Uterus (tissue), 4 donors: ENCODE data around the gene MGAT4A. TPM values are rescaled to one million over a fixed set of nuclear protein-coding genes. Genes with fewer than 3 reads are reported as not detected.

Source experiments
- DNase-seq, 2 donors: peaks; one replicate each; pipeline ENCODE4 v3.0.0-alpha.2; 2019 to 2020
- H3K27ac ChIP-seq, 2 donors: fragments of 200-600 bp; sonication (generic); 1 replicate in 1 of 2; 2 replicates in 1 of 2; pipeline ENCODE4 v1.5.1; 2016 to 2018
- H3K27me3 ChIP-seq, 2 donors: fragments of 200-600 bp; sonication (generic); one replicate each; pipeline ENCODE4 v1.5.1; 2018 to 2019; ENCODE audit warnings: control low read depth in 1 of 2
- H3K36me3 ChIP-seq, 2 donors: fragments of 200-600 bp; sonication (generic); one replicate each; pipeline ENCODE4 v1.5.1; 2019; ENCODE audit warnings: control low read depth in 1 of 2
- H3K4me1 ChIP-seq, 2 donors: fragments of 200-600 bp; sonication (generic); one replicate each; pipeline ENCODE4 v1.5.1; 2018 to 2019; ENCODE audit warnings: control low read depth in 1 of 2
- H3K4me3 ChIP-seq, 2 donors: fragments of 200-600 bp; sonication (generic); 1 replicate in 1 of 2; 2 replicates in 1 of 2; pipeline ENCODE4 v1.5.1; 2018 to 2019; ENCODE audit warnings: mild to moderate bottlenecking in 1 of 2
- H3K9me3 ChIP-seq, 2 donors: fragments of 200-600 bp; sonication (generic); one replicate each; pipeline ENCODE4 v1.5.1; 2019; ENCODE audit warnings: control low read depth in 1 of 2
- POLR2A ChIP-seq, 2 donors: fragments of 450-650 bp; IDR thresholded peaks; one replicate each; pipeline ENCODE4 v1.6.1; 2016; ENCODE audit warnings: antibody characterized with exemption in 2 of 2, mild to moderate bottlenecking in 1 of 2, moderate library complexity in 1 of 2
- intact Hi-C: fragments of 100-400 bp; cut with DNase I; formaldehyde crosslinking; loops from one replicate; pipeline ENCODE4 v1.15.1; 2023; ENCODE audit warnings: low total_unique reads
- total RNA-seq, 4 donors: library from RNA; depleted of rRNA in 3 of 4; stranded (reverse); fragments of >200 nt in 3 of 4; gene quantifications; one replicate each; pipeline versions ENCODE4 v1.1.0 to v1.2.4, GENCODE V29; 2014 to 2023
- TF ChIP-seq, protein P1 (sequence below), 4 experiments: fragments of 200-600 bp in 2 of 4; fragments of 450-650 bp in 2 of 4; sonication (generic) in 2 of 4; IDR thresholded peaks; one replicate each; pipeline ENCODE4 v1.5.1; 2016 to 2019; ENCODE audit warnings: antibody characterized with exemption in 4 of 4, mild to moderate bottlenecking in 2 of 4, moderate library complexity in 1 of 4
- donor health status: DM: yes; HTN: yes; CAD: no.

MGAT4A gene
- total RNA-seq, 4 donors from 2014 or later, result 25.9 to 107 (median 52.9) TPM

- intact Hi-C loops, result no loop called here
- DNase-seq, result peak; percentile 81 to 88
- H3K4me1 ChIP-seq, result peaks cover 5 to 24% of the 10 kb centered on the region in 2 donors
- H3K36me3 ChIP-seq, result no peaks in the 10 kb centered on the region
- peak within 1 kb of the TSS; percentile 92 to 93 for H3K27ac ChIP-seq
- H3K9me3 ChIP-seq, result no peaks in the 10 kb centered on the region
- TF ChIP-seq, protein P1, sequence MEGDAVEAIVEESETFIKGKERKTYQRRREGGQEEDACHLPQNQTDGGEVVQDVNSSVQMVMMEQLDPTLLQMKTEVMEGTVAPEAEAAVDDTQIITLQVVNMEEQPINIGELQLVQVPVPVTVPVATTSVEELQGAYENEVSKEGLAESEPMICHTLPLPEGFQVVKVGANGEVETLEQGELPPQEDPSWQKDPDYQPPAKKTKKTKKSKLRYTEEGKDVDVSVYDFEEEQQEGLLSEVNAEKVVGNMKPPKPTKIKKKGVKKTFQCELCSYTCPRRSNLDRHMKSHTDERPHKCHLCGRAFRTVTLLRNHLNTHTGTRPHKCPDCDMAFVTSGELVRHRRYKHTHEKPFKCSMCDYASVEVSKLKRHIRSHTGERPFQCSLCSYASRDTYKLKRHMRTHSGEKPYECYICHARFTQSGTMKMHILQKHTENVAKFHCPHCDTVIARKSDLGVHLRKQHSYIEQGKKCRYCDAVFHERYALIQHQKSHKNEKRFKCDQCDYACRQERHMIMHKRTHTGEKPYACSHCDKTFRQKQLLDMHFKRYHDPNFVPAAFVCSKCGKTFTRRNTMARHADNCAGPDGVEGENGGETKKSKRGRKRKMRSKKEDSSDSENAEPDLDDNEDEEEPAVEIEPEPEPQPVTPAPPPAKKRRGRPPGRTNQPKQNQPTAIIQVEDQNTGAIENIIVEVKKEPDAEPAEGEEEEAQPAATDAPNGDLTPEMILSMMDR (IDR thresholded peaks at IDR 0.05), result peak in 3 of 4 experiments; percentile 13 to 23 (median 14)
- peak in 1 of 2 donors; percentile 83 for TF ChIP-seq POLR2A (IDR thresholded peaks at IDR 0.05)
- no peaks in the 10 kb centered on the region for H3K27me3 ChIP-seq
- peak within 1 kb of the TSS; percentile 78 to 98 for H3K4me3 ChIP-seq
Observed at GRCh38 chr2:98608116-98608961, 122.6 kb downstream of the MGAT4A start, which contains the start of the genes COA5 and UNC50. Gene COA5, minus strand, starts transcription at chr2:98608512. Its CDS starts 107 bp downstream, at chr2:98608405. Gene UNC50, plus strand, starts transcription at chr2:98608589. Its CDS starts 1,171 bp downstream, at chr2:98609760.

DNA sequence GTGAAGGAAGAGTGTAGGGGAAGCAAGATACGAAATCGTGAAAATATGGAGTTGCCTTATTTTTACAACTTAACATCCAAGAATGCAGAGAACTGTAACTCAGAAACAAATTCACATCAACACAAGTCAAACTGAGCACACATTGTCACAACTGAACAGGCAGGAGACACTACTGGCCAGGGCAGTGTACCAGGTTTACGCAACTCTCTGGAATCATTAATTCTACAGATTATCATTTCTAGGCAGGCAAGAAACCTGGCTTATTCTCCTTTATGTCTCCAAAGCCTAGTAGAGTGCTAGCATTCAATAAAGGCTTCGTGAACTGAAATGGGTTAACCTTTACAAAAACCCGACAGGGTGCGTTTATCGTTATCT lies 123.2 kb downstream of the MGAT4A start:
- DNase-seq, result no peak
- no peak for TF ChIP-seq POLR2A (IDR thresholded peaks at IDR 0.05)
- TF ChIP-seq, protein P1 (IDR thresholded peaks at IDR 0.05), result no peak
- H3K36me3 ChIP-seq, result no peaks in the 10 kb centered on the region
- no peaks in the 10 kb centered on the region for H3K9me3 ChIP-seq
- peaks cover 5 to 24% of the 10 kb centered on the region in 2 donors for H3K4me1 ChIP-seq
- H3K27ac ChIP-seq, result peak overlapping the region; percentile 92 to 93
- H3K4me3 ChIP-seq, result peak overlapping the region; percentile 78 to 98
- intact Hi-C loops, result no loop called here
- no peaks in the 10 kb centered on the region for H3K27me3 ChIP-seq

GRCh38 chr2:98607104-98607503 lies 123.8 kb downstream of the MGAT4A start:
- Histone ChIP-seq H3K27ac (no peak overlapping the region), H3K27me3 (no peaks in the 10 kb centered on the region), H3K4me1 (peaks cover 5 to 24% of the 10 kb centered on the region in 2 donors), H3K36me3 (no peaks in the 10 kb centered on the region), H3K4me3 (peak overlapping the region; percentile 78 to 98), H3K9me3 (no peaks in the 10 kb centered on the region)
- no peak for TF ChIP-seq POLR2A (IDR thresholded peaks at IDR 0.05)
- TF ChIP-seq, protein P1 (IDR thresholded peaks at IDR 0.05), result no peak
- no peak for DNase-seq
- intact Hi-C loops, result no loop called here

DNA sequence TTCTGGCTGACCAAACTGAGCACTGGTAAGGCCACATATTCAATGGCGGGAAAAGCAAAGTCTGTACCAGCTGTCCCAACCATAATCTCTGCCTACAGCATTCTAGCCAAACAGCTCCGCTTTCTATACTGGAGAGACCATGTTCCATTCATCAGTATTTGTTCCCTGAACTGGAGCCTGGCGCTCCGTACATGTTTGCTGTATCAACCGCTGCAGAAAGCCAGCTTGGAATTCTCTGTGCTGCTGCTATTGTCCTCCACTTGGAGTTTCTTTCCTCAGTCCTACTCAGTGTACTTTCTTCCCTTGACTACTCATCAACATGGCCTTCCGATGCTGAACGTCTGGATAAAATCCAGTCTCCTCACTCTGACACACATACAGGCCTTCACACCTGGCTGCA lies 124.5 kb downstream of the MGAT4A start:
- no peak for TF ChIP-seq POLR2A (IDR thresholded peaks at IDR 0.05)
- TF ChIP-seq, protein P1 (IDR thresholded peaks at IDR 0.05), result no peak
- Histone ChIP-seq H3K36me3 (no peaks in the 10 kb centered on the region), H3K4me3 (no peak overlapping the region), H3K4me1 (peaks cover 5 to 24% of the 10 kb centered on the region in 2 donors), H3K27ac (no peak overlapping the region), H3K27me3 (no peaks in the 10 kb centered on the region), H3K9me3 (no peaks in the 10 kb centered on the region)
- intact Hi-C loops, result no loop called here
- DNase-seq, result no peak

- Histone ChIP-seq H3K9me3 (no peaks in the 10 kb centered on the region), H3K27ac (no peak overlapping the region), H3K4me1 (peaks cover 5 to 15% of the 10 kb centered on the region in 2 donors), H3K4me3 (no peak overlapping the region), H3K27me3 (no peaks in the 10 kb centered on the region), H3K36me3 (no peaks in the 10 kb centered on the region)
- TF ChIP-seq POLR2A (IDR thresholded peaks at IDR 0.05), result no peak
- TF ChIP-seq, protein P1 (IDR thresholded peaks at IDR 0.05), result no peak
- intact Hi-C loops, result no loop called here
- no peak for DNase-seq
Observed at GRCh38 chr2:98605076-98605475, 125.9 kb downstream of the MGAT4A start.
